Tibial artery (tissue), 4 donors: ENCODE data around the gene CAGE1.

Source experiments
- DNase-seq, 2 donors: peaks; one replicate each; pipeline ENCODE4 v3.0.0-alpha.2; 2019
- H3K27ac ChIP-seq, 2 donors: fragments of 200-600 bp; sonication (generic) in 1 of 2; 1 replicate in 1 of 2; 2 replicates in 1 of 2; pipeline ENCODE4 v1.5.1; 2018 to 2019; ENCODE audit warnings: mild to moderate bottlenecking in 1 of 2
- H3K27me3 ChIP-seq, 2 donors: fragments of 200-600 bp; sonication (generic) in 1 of 2; one replicate each; pipeline versions ENCODE4 v1.5.1 to v1.6.0; 2016 to 2019
- H3K36me3 ChIP-seq, 3 donors: fragments of 200-600 bp; sonication (generic) in 2 of 3; one replicate each; pipeline ENCODE4 v1.5.1; 2016 to 2019; ENCODE audit warnings: mild to moderate bottlenecking in 2 of 3
- H3K4me1 ChIP-seq, 4 donors: fragments of 200-600 bp; sonication (generic) in 2 of 4; 1 replicate in 3 of 4; 2 replicates in 1 of 4; pipeline ENCODE4 v1.5.1; 2016 to 2019
- H3K4me3 ChIP-seq, 2 donors: fragments of 200-600 bp; sonication (generic) in 1 of 2; 1 replicate in 1 of 2; 2 replicates in 1 of 2; pipeline ENCODE4 v1.5.1; 2018 to 2019; ENCODE audit warnings: mild to moderate bottlenecking in 2 of 2
- H3K9me3 ChIP-seq, 3 donors: fragments of 200-600 bp; sonication (generic) in 1 of 3; one replicate each; pipeline ENCODE4 v1.5.1; 2016 to 2019
- intact Hi-C: fragments of 100-400 bp; cut with DNase I; formaldehyde crosslinking; loops from one replicate; pipeline ENCODE4 v1.15.0; 2023; ENCODE audit warnings: low total_unique reads
- TF ChIP-seq, protein P1 (sequence below), 2 experiments: fragments of 200-600 bp in 1 of 2; fragments of 450-650 bp in 1 of 2; IDR thresholded peaks; one replicate each; pipeline ENCODE4 v1.5.1; 2017 to 2019; ENCODE audit warnings: antibody characterized with exemption in 2 of 2, mild to moderate bottlenecking in 1 of 2, moderate library complexity in 1 of 2

Gene CAGE1

DNA sequence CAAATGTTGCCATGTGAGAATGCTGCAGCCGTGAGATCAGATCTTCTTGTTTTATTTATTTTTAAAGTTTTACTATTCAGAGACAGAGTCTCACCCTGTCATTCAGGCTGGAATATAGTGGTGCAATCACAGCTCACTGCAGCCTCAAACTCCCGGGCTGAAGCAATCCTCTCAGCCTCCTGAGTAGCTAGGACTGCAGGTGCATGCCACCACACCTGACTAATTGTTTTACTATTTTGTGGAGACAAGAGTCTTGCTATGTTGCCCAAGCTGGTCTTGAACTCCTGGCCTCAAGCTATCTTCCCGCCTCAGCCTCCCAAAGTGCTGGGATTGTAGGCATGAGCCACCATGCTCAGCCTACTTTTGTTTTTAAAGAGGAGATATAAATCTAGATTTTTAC is 54.0 kb downstream of the CAGE1 start:
- no peaks in the 10 kb centered on the region for H3K36me3 ChIP-seq
- intact Hi-C loops = no loop called here

GRCh38 chr6:7334685-7335084 is 54.9 kb downstream of the CAGE1 start:
- TF ChIP-seq, protein P1, sequence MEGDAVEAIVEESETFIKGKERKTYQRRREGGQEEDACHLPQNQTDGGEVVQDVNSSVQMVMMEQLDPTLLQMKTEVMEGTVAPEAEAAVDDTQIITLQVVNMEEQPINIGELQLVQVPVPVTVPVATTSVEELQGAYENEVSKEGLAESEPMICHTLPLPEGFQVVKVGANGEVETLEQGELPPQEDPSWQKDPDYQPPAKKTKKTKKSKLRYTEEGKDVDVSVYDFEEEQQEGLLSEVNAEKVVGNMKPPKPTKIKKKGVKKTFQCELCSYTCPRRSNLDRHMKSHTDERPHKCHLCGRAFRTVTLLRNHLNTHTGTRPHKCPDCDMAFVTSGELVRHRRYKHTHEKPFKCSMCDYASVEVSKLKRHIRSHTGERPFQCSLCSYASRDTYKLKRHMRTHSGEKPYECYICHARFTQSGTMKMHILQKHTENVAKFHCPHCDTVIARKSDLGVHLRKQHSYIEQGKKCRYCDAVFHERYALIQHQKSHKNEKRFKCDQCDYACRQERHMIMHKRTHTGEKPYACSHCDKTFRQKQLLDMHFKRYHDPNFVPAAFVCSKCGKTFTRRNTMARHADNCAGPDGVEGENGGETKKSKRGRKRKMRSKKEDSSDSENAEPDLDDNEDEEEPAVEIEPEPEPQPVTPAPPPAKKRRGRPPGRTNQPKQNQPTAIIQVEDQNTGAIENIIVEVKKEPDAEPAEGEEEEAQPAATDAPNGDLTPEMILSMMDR (IDR thresholded peaks at IDR 0.05) = no peak
- Histone ChIP-seq H3K36me3 (no peaks in the 10 kb centered on the region), H3K4me1 (no peaks in the 10 kb centered on the region), H3K9me3 (no peaks in the 10 kb centered on the region), H3K27ac (no peak overlapping the region), H3K27me3 (no peaks in the 10 kb centered on the region), H3K4me3 (no peak overlapping the region)
- DNase-seq = no peak
- intact Hi-C loops = no loop called here

More for the DNA sequence above, 54.0 kb downstream of the CAGE1 start:
- no peaks in the 10 kb centered on the region for H3K4me1 ChIP-seq
- no peak for DNase-seq
- H3K9me3 ChIP-seq = no peaks in the 10 kb centered on the region
- TF ChIP-seq, protein P1 (IDR thresholded peaks at IDR 0.05) = no peak
- H3K27ac ChIP-seq = no peak overlapping the region
- H3K4me3 ChIP-seq = no peak overlapping the region
- no peaks in the 10 kb centered on the region for H3K27me3 ChIP-seq

GRCh38 chr6:7332090-7332745 is 57.3 kb downstream of the CAGE1 start:
- Histone ChIP-seq H3K4me3 (no peak overlapping the region), H3K27ac (no peak overlapping the region), H3K27me3 (peaks cover 0 to 5% of the 10 kb centered on the region in 2 donors), H3K4me1 (no peaks in the 10 kb centered on the region), H3K9me3 (no peaks in the 10 kb centered on the region), H3K36me3 (no peaks in the 10 kb centered on the region)
- DNase-seq = no peak
- intact Hi-C loops = no loop called here
- TF ChIP-seq, protein P1 (IDR thresholded peaks at IDR 0.05) = no peak

GRCh38 chr6:7331452-7331851 is 58.1 kb downstream of the CAGE1 start:
- Histone ChIP-seq H3K9me3 (no peaks in the 10 kb centered on the region), H3K27ac (no peak overlapping the region), H3K27me3 (peaks cover 0 to 5% of the 10 kb centered on the region in 2 donors), H3K4me1 (no peaks in the 10 kb centered on the region), H3K4me3 (no peak overlapping the region), H3K36me3 (no peaks in the 10 kb centered on the region)
- no peak for DNase-seq
- TF ChIP-seq, protein P1 (IDR thresholded peaks at IDR 0.05) = no peak
- intact Hi-C loops = no loop called here

DNA sequence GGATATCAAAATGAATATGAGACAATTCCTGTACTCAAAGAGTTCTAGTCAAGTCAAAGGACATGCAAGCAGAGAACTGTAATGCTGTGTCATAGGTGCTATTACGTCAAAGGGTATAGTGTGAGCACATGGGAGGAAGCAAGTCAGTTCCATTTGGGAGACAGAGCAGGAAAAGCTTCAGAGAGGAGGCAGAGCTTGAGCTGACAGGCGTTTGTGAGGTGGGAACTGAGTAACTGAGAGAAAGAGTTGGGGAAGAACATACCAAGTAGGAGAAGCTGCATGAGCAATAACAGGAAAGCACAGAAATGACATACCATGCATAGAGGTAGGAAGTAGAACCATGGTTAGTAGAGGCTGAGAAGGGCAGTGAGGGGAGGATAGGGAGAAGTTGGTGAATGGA is 61.3 kb downstream of the CAGE1 start:
- Histone ChIP-seq H3K9me3 (no peaks in the 10 kb centered on the region), H3K4me3 (no peak overlapping the region), H3K27me3 (peaks cover 0 to 5% of the 10 kb centered on the region in 2 donors), H3K36me3 (no peaks in the 10 kb centered on the region), H3K27ac (no peak overlapping the region), H3K4me1 (no peaks in the 10 kb centered on the region)
- no peak for DNase-seq
- intact Hi-C loops = loop anchor here (5.0 kb wide), 1 partner anchor 874 kb away; no protein-coding TSS in a partner anchor
- TF ChIP-seq, protein P1 (IDR thresholded peaks at IDR 0.05) = no peak
